ENCODE data around the gene ZNHIT6.

DNA sequence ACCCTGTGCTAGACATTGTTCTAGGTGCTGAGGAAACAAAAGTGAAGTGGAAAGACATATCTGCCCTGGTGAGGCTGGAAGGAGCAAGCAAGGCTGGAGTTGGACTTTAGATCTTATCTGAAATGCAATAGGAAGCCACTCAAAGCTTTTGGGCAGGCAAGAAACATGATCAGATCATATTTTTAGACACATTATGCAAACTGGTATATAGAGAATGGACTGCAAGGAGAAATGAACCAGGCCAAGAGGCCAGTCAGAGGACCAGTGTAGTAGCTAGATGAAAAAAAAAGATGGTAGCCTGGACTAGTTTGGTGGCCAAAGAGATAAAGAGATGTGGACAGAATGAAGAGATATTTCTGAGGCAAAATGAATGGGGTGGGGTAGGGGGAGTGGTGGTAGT is 81.4 kb downstream of the ZNHIT6 start:
- no peak for TF ChIP-seq EP300 (IDR thresholded peaks at IDR 0.05; ENCODE audit: borderline replicate concordance)
- TF ChIP-seq YY1 (IDR thresholded peaks at IDR 0.05; ENCODE audit: low read depth): no peak
- TF ChIP-seq FOXM1 (IDR thresholded peaks at IDR 0.05; ENCODE audit: borderline replicate concordance, low read depth): no peak

Measured in Ishikawa (cell line).